HG02678 (cell line): Measurements from ENCODE around the gene SLC30A4.
"Not testable (repeated sequence)": the region's sequence is repeated elsewhere in the genome, so short reads cannot be mapped to it uniquely, and the experiment has no call there.

Experiments used
- ATAC-seq: cut with Tn5 transposase; IDR thresholded peaks from one replicate; pipeline ENCODE4 v1.9.1; 2021; ENCODE audit warnings: mild to moderate bottlenecking, moderate library complexity; ENCODE audit not compliant: unreplicated experiment

Gene SLC30A4

DNA sequence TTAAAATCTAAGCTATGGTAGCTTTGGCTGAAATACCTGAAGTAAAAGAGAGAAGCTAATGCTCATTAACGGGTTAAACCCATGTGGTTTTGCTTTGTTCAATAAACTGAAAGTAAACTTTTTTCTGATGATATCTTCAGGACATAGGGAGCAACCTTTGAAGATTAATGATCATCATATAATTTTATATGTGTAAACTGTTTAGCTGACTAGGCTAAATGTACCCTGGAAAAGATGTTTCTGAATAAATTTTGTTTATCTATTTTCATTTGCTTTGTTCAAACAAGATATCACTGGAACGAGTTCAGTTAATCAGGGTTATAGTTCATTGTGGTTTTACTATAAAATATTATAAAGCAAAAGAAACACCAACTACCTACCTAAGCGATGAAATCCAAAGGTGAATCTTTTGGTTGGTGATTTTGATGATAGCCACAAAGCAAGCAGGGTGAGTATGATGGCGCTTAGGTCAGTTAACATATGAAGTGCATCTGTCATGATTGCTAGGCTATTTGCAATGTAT lies 11.7 kb downstream of the SLC30A4 start:
- ATAC-seq: no peak

DNA sequence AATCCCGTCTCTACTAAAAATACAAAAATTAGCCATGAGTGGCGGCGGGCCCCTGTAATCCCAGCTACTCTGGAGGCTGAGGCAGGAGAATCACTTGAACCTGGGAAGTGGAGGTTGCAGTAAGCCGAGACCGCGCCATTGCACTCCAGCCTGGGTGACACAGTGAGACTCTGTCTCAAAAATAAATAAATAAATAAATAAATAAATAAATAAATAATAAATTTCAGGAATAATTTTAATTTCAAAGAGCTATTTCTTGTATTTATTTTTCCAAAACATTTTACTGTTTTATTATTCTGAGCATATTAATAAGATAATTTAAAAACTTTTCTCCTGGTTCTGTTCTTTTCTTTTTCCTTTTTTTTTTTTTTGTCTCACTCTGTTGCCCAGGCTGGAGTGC lies 15.4 kb downstream of the SLC30A4 start:
- not testable (repeated sequence) for ATAC-seq

GRCh38 chr15:45499426-45499825 lies 23.1 kb downstream of the SLC30A4 start:
- ATAC-seq: no peak

DNA sequence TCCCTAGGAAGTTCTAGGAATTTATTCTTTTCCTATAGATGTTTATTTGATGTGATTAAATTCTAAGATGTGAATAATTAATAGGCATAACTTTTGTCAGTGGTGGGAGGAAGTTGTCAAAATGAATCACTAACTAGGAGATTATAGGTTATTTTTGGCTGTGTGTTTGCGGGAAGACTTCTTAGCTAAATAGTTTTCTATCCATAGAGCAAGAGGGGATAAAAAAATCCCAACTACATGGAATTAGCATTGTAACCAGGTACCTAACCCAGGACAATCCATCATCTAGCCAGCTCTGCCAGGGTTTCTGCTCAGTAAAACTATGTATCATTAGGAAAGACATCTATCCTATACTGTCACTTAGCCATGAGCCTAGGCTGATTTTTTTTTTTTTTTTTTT lies 23.9 kb downstream of the SLC30A4 start:
- no peak for ATAC-seq

- no peak for ATAC-seq
These were observed 25.3 kb downstream of the SLC30A4 start for GRCh38 chr15:45497261-45497660.

DNA sequence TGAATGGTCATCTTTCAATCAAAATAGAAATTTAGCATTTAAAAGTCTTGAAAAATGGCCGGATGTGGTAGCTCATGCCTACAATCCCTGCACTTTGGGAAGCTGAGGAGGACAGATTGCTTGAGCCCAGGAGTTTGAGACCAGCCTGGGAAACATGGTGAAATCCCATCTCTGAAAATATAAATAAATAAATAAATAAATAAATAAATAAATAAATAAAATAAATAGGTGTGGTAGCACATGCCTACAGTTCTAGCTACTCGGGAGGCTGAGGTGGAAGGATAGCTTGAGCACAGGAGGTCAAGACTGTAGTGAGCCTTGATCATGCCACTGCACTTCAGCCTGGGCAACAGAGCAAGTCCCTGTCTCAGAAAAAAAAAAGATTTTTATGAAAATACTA lies 25.9 kb downstream of the SLC30A4 start:
- ATAC-seq: no peak

GRCh38 chr15:45495588-45495987 lies 27.0 kb downstream of the SLC30A4 start:
- ATAC-seq: no peak

- ATAC-seq: no peak
These were observed 32.8 kb downstream of the SLC30A4 start for GRCh38 chr15:45489690-45490238.

- no peak for ATAC-seq
These were observed 36.2 kb downstream of the SLC30A4 start for GRCh38 chr15:45486317-45486716.

- ATAC-seq: no peak
These were observed 41.4 kb downstream of the SLC30A4 start for GRCh38 chr15:45481135-45481534.

DNA sequence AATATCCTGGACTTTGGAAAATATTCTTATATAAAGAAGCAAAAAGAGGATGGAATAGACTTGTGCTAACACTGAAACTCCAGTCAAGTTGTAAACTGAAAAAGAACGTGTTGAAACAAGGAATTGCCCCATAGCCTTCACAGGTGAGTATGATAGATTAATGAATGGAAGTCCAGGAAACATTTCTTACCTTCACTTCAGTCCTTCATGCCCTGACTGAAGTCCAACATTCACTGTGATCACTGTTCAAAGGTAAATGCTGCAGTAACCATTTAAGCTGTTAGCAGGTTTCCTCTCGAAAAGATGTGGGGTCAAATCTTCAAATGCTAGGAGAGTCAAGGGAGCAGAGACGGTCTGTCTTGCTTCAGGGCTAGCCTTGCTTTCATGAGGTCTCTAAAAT lies 46.1 kb downstream of the SLC30A4 start:
- no peak for ATAC-seq

GRCh38 chr15:45474799-45475198 lies 47.8 kb downstream of the SLC30A4 start:
- ATAC-seq: no peak

- no peak for ATAC-seq
These were observed 49.5 kb downstream of the SLC30A4 start for GRCh38 chr15:45473068-45473467.

DNA sequence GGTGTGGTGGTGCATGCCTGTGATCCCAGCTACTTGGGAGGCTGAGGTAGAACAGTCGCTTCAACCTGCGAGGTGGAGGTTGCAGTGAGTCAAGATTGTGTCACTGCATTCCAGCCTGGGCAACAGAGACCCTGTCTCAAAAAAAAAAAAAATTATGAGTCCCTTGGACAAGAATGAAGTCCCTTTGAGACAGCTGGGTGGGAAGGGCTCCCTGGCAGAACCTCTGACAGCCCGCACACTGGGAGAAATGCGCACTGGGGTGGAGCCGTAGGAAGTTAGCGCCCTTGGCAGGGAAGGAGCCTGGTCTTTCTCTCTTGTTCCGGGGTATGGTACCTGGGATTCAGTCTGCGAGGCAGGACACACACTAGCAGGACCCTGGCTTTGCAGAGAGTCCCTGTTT lies 51.4 kb downstream of the SLC30A4 start:
- no peak for ATAC-seq

DNA sequence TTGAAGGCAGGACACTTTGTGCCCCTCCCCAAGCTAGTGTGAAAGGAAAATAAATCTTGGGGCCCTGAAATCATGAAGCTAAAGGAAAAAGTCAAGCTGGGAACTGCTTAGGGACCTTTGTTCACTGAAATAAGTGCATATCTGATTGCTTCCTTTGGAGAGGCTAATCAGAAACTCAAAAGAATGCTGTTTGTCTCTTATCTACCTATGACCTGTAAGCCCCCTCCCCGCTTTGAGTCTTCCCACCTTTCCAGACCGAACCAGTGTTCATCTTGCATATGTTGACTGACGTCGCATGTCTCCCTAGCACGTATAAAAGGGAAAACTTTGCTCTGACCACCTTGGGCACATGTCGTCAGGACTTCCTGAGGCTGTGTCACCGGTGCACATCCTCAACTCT lies 53.1 kb downstream of the SLC30A4 start:
- ATAC-seq: no peak

DNA sequence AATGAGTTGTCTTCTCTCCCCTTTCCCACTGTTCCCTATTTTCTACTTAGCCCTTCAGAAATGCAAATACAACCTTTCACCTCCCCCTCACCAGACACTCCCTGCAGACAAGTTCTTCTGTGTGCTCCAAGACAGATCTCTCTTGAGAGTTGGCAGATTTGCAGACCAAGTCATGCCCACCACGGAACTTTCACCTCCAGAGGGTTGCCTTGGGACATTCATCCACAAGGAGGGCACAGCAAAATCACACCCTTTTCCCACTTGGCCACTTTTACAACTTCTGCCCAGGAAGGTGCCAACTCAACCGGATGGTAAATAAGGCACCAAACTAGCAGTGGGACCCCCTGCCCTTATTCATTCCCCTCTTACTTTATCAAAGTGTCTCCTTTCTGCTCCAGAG lies 53.5 kb downstream of the SLC30A4 start:
- ATAC-seq: no peak

DNA sequence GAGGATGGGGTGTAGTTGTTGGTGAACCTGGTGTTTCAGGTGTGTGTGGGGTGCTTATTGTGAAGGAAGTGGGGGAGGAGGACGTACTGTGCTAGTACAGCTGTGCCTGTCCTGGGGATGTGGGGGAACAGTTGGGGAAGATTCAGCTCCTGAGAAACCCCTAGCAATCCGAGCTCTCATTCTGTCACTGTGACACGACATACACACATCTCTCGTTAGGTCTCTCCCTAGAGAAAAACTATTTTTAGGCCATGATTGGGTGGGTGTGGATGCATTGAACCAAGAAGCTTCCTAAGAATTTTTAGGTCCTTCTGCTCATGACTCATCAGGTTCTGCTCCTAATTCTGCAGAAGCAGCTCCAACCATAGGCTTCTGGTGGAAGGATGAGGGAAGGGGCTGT lies 54.3 kb downstream of the SLC30A4 start:
- no peak for ATAC-seq

DNA sequence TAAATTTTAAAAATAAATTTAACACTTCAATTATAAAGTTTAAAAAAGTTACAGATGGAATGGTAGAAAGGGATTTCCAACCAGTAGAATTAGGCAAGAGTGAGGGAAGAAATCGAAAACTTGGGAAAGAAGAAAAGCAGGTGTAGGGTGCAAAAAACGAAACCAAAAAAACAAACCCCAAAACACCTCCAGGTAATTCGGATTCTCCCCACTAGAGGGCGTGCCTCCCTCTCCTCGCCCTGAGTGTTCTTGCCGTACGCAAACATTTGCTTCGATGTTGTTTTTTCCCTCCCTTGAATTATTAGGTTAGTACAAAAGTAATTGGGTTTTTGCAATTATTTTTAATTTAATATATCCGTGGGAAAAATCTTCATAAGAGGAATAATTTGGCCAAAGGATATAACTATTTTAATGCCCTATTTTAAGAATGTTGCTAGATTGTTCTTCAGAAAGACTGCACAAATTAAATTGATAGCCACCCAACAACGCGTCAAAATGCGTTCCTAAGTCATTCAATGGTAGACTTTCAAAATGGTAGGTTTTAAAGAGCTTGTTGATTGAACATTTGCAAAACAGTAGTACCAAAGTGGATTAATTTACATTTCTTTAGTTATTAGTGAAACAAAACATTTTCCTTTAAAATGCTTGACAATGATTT lies 63.7 kb downstream of the SLC30A4 start:
- ATAC-seq: no peak

- ATAC-seq: peak; percentile 58
These were observed 64.7 kb downstream of the SLC30A4 start for GRCh38 chr15:45457641-45458539.

GRCh38 chr15:45457220-45457619 lies 65.3 kb downstream of the SLC30A4 start:
- ATAC-seq: no peak

DNA sequence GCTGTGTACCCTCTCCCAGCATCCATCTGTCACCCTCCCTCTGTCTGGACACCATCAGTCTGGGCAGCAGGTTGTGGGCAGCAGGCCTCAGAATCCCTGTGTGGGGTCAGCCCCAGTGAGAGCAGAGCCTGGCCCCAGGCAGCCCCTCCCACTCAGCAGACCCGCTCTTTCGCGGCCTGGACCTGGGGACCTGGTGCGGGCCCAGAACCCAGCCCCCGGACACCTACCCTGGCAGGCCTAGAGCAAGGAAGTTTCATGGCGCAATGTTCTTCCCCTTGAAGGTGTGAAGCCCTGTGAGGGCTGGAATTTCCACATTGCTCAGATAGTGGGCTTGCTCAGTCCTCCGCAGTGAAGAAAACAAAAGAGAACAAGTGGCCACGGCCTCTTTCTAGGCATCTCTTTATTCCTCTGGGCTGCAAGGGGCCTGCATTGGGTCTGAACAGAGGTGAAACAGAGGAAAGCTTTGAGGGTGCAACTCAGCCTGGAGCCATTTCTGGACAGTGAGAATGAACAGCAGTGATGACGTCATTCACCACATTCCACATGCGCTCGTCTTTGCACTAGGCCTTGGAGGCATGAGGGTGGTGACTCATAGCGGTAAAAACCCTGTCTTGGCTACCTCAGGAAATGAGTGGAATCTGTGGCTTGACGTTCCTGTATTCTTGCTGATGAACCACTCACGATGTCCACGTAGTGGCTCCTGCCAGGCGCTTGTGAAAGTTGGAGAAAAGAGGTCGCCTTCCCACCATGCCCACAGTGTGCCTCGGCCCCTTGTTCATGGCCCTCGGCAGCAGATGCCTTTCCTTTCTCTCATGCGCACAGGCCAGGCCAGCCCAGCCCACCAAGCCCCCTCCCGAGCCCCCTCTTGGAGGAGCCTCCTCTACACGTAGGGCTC lies 66.1 kb downstream of the SLC30A4 start:
- ATAC-seq: no peak
